Upper lobe of left lung (tissue), 6 donors: ENCODE data around the gene ZNF362. TPM values are rescaled to one million over a fixed set of nuclear protein-coding genes. Genes with fewer than 3 reads are reported as not detected.

Source experiments
- ATAC-seq, 2 donors: fragments of 200-7000 bp; cut with Tn5 transposase; one replicate each; pipeline ENCODE4 v1.9.1; 2022; ENCODE audit warnings: mild to moderate bottlenecking in 2 of 2, moderate library complexity in 2 of 2; ENCODE audit not compliant: low FRiP score in 2 of 2
- DNase-seq, 2 donors: peaks; one replicate each; pipeline ENCODE4 v3.0.0-alpha.2; 2019 to 2020
- H3K27ac ChIP-seq, 4 donors: fragments of 200-600 bp; sonication (generic); one replicate each; pipeline ENCODE4 v1.5.1; 2016 to 2019
- H3K27me3 ChIP-seq, 4 donors: fragments of 200-600 bp; sonication (generic); one replicate each; pipeline ENCODE4 v1.5.1; 2017 to 2019
- H3K36me3 ChIP-seq, 4 donors: fragments of 200-600 bp; sonication (generic); one replicate each; pipeline ENCODE4 v1.5.1; 2016 to 2019
- H3K4me1 ChIP-seq, 4 donors: fragments of 200-600 bp; sonication (generic); one replicate each; pipeline ENCODE4 v1.5.1; 2018 to 2019
- H3K4me3 ChIP-seq, 4 donors: fragments of 200-600 bp; sonication (generic); one replicate each; pipeline ENCODE4 v1.5.1; 2017 to 2019; ENCODE audit warnings: mild to moderate bottlenecking in 2 of 4, moderate library complexity in 1 of 4
- H3K9me3 ChIP-seq, 4 donors: fragments of 200-600 bp; sonication (generic); one replicate each; pipeline ENCODE4 v1.5.1; 2018 to 2019
- CTCF ChIP-seq, 6 experiments: fragments of 450-650 bp in 4 of 6; fragments of 200-600 bp in 2 of 6; sonication (generic) in 2 of 6; IDR thresholded peaks; one replicate each; pipeline ENCODE4 v1.5.1; 2016 to 2019; ENCODE audit warnings: antibody characterized with exemption in 6 of 6
- EP300 ChIP-seq, 4 donors: sonication (generic); formaldehyde crosslinking; IDR thresholded peaks; one replicate each; pipeline ENCODE4 v1.5.1; 2017; ENCODE audit warnings: antibody characterized with exemption in 4 of 4, control low read depth in 2 of 4
- POLR2A ChIP-seq, 4 donors: fragments of 450-650 bp; IDR thresholded peaks; one replicate each; pipeline ENCODE4 v1.5.1; 2016 to 2017; ENCODE audit warnings: antibody characterized with exemption in 4 of 4, mild to moderate bottlenecking in 2 of 4
- POLR2AphosphoS5 ChIP-seq, 2 donors: sonication (generic); formaldehyde crosslinking; IDR thresholded peaks; one replicate each; pipeline ENCODE4 v1.5.1; 2017; ENCODE audit warnings: antibody characterized with exemption in 2 of 2
- WGBS, 2 donors: methylation state at CpG; one replicate each; pipeline ENCODE4 v1.1.5; 2017 to 2018; 5-methylcytosine and 5-hydroxymethylcytosine counted together
- total RNA-seq, 6 donors: library from RNA; depleted of rRNA in 4 of 6; stranded (reverse); fragments of >200 nt in 4 of 6; gene quantifications; one replicate each; pipeline versions ENCODE4 v1.1.0 to v1.2.1, GENCODE V29; 2016 to 2021
- donor health status: DM: no; HTN: no; CAD: no; lungs with moderate emphysema.
- donor health status: DM: no; HTN: yes; CAD: no; lungs with severe emphysema.

Gene ZNF362
- total RNA-seq, 6 donors from 2014 or later: 14.9 to 41.0 (median 21.3) TPM

GRCh38 chr1:33317946-33318345, 61.7 kb downstream of the ZNF362 start:
- TF ChIP-seq POLR2A (IDR thresholded peaks at IDR 0.05): no peak
- 51 to 53% methylated on average over 6 of the region's 6 CpGs for WGBS, 2 donors

GRCh38 chr1:33319186-33319948, 63.1 kb downstream of the ZNF362 start:
- WGBS, 2 donors: 90 to 91% methylated on average over 9 of the region's 9 CpGs
- TF ChIP-seq POLR2A (IDR thresholded peaks at IDR 0.05) (no peak), CTCF (IDR thresholded peaks at IDR 0.05) (no peak), EP300 (IDR thresholded peaks at IDR 0.05) (no peak), POLR2AphosphoS5 (IDR thresholded peaks at IDR 0.05) (no peak)
- Histone ChIP-seq H3K4me1 (no peaks in the 10 kb centered on the region), H3K9me3 (no peaks in the 10 kb centered on the region), H3K36me3 (peaks cover 14 to 34% (median 20%) of the 10 kb centered on the region in 4 donors), H3K27ac (no peak overlapping the region), H3K27me3 (no peaks in the 10 kb centered on the region), H3K4me3 (no peak overlapping the region)
- no peak for DNase-seq
- ATAC-seq: no peak

More at GRCh38 chr1:33317946-33318345, 61.7 kb downstream of the ZNF362 start:
- ATAC-seq: no peak
- Histone ChIP-seq H3K4me1 (no peaks in the 10 kb centered on the region), H3K27me3 (no peaks in the 10 kb centered on the region), H3K36me3 (peaks cover 2 to 20% (median 6%) of the 10 kb centered on the region in 4 donors), H3K4me3 (no peak overlapping the region), H3K9me3 (no peaks in the 10 kb centered on the region), H3K27ac (no peak overlapping the region)
- no peak for DNase-seq

GRCh38 chr1:33319949-33320618, 63.8 kb downstream of the ZNF362 start:
- no peaks in the 10 kb centered on the region for H3K4me1 ChIP-seq
- no peaks in the 10 kb centered on the region for H3K9me3 ChIP-seq
- no peak overlapping the region for H3K4me3 ChIP-seq
- peaks cover 21 to 41% (median 27%) of the 10 kb centered on the region in 4 donors for H3K36me3 ChIP-seq
- no peak overlapping the region for H3K27ac ChIP-seq
- no peaks in the 10 kb centered on the region for H3K27me3 ChIP-seq
- 81 to 82% methylated on average over 12 of the region's 12 CpGs for WGBS, 2 donors
- TF ChIP-seq CTCF (IDR thresholded peaks at IDR 0.05) (no peak), POLR2A (IDR thresholded peaks at IDR 0.05) (no peak), POLR2AphosphoS5 (IDR thresholded peaks at IDR 0.05) (no peak), EP300 (IDR thresholded peaks at IDR 0.05) (no peak)
- peak in 1 of 2 donors; percentile 50 for ATAC-seq
- no peak for DNase-seq

GRCh38 chr1:33320619-33321165, 64.4 kb downstream of the ZNF362 start, which contains the start of gene A3GALT2:
Gene A3GALT2, minus strand, starts transcription at chr1:33321098. Its CDS starts 0 bp downstream, at chr1:33321098.
- H3K4me1 ChIP-seq: peaks cover 0 to 3% (median under 1%) of the 10 kb centered on the region in 4 donors

GRCh38 chr1:33321178-33321577, 64.9 kb downstream of the ZNF362 start:
- DNase-seq: no peak
- Histone ChIP-seq H3K9me3 (no peaks in the 10 kb centered on the region), H3K27ac (no peak overlapping the region), H3K27me3 (no peaks in the 10 kb centered on the region), H3K36me3 (peaks cover 32 to 52% (median 38%) of the 10 kb centered on the region in 4 donors), H3K4me3 (no peak overlapping the region), H3K4me1 (peaks cover 0 to 6% (median 3%) of the 10 kb centered on the region in 4 donors)
- 73 to 100% methylated on average over 1 to 3 of the region's 5 CpGs for WGBS, 2 donors
- no peak for ATAC-seq
- no peak for TF ChIP-seq EP300 (IDR thresholded peaks at IDR 0.05)
- TF ChIP-seq CTCF (IDR thresholded peaks at IDR 0.05): no peak
- TF ChIP-seq POLR2A (IDR thresholded peaks at IDR 0.05): no peak
- TF ChIP-seq POLR2AphosphoS5 (IDR thresholded peaks at IDR 0.05): no peak

More at GRCh38 chr1:33320619-33321165, 64.4 kb downstream of the ZNF362 start, which contains the start of gene A3GALT2:
- Histone ChIP-seq H3K36me3 (peaks cover 27 to 47% (median 33%) of the 10 kb centered on the region in 4 donors), H3K27ac (no peak within 1 kb of the TSS), H3K4me3 (no peak within 1 kb of the TSS), H3K9me3 (no peaks in the 10 kb centered on the region), H3K27me3 (no peaks in the 10 kb centered on the region)
- no peak for TF ChIP-seq POLR2A (IDR thresholded peaks at IDR 0.05)
- WGBS, 2 donors: 78 to 83% methylated on average over 8 of the region's 8 CpGs
- DNase-seq: no peak
- no peak for ATAC-seq
